Loucy (cell line): ENCODE measurements around the gene ZNF775.

ENCODE experiments used
- EZH2phosphoT487 ChIP-seq: fragments of 200-600 bp; IDR thresholded peaks from 2 replicates; pipeline ENCODE4 v1.6.1; 2018; ENCODE audit warnings: antibody characterized with exemption, mild to moderate bottlenecking, moderate library complexity, borderline replicate concordance
- TF ChIP-seq, protein P1 (sequence below): fragments of 200-600 bp; sonication (generic); conservative IDR thresholded peaks from 2 replicates; pipeline ENCODE4 v1.5.1; 2014; ENCODE audit warnings: mild to moderate bottlenecking, antibody characterized with exemption, low read length

DNA sequence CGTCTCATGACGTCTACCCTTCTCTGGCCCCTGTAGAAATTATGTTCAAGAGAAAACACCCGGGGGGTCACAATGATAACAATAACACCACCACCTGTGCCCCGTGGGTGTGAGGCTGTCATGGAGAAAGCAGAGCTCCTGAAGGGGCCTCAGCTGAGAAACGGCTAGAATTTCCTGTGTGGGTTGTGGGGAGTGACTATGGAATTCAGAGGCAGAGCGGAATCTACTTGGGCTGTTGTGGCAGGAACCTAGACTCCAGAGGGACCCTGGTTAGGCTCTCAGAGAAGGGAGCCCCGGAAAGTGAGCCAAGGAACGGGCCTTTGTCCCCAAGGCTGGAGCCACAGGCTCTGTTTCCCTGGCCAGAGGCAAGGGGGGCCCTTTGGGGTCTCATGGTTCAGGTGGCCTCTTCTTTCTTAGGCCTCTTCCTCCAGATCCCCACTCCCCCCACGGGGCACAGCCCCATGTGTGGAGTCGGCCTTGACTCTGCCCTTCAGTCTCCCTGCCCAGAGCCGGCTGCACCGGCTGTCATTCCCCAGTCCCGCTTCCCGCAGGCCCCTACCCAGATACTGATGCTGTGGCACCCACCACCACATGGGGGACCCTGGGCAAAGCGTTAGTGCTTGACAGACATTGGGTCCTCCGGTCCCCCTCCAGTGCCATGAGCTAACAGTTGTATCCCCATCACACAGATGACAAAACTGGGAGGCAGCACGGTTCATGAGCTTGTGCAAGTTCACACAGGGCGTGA lies 64.8 kb downstream of the ZNF775 start:
- TF ChIP-seq, protein P1, sequence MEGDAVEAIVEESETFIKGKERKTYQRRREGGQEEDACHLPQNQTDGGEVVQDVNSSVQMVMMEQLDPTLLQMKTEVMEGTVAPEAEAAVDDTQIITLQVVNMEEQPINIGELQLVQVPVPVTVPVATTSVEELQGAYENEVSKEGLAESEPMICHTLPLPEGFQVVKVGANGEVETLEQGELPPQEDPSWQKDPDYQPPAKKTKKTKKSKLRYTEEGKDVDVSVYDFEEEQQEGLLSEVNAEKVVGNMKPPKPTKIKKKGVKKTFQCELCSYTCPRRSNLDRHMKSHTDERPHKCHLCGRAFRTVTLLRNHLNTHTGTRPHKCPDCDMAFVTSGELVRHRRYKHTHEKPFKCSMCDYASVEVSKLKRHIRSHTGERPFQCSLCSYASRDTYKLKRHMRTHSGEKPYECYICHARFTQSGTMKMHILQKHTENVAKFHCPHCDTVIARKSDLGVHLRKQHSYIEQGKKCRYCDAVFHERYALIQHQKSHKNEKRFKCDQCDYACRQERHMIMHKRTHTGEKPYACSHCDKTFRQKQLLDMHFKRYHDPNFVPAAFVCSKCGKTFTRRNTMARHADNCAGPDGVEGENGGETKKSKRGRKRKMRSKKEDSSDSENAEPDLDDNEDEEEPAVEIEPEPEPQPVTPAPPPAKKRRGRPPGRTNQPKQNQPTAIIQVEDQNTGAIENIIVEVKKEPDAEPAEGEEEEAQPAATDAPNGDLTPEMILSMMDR: no peak
- TF ChIP-seq EZH2phosphoT487: no peak
